AG04450 (cell line): ENCODE results near the gene GAS2. TPM values are rescaled to one million over a fixed set of nuclear protein-coding genes. Genes with fewer than 3 reads are reported as not detected.

Experiments
- CTCF ChIA-PET: fragments of 300-600, 350-600 bp; formaldehyde crosslinking; extraction: SDS; loops from one replicate; lab custom pipeline; 2022; ENCODE audit warnings: antibody characterized with exemption, inconsistent platforms; lab: Charles Lee
- POLR2A ChIA-PET: fragments of 350-600 bp; formaldehyde crosslinking; extraction: SDS; loops from one replicate; lab custom pipeline; 2021; ENCODE audit warnings: antibody characterized with exemption, inconsistent platforms; lab: Yijun Ruan, JAX
- DNase-seq: peaks from one replicate; pipeline ENCODE4 v3.0.0-alpha.2; 2011; ENCODE audit warnings: low read depth, low spot score
- H3K27ac ChIP-seq: one replicate; pipeline ENCODE4 v1.5.1; 2012; ENCODE audit warnings: low read depth, low read length, control low read depth
- H3K27me3 ChIP-seq: one replicate; pipeline ENCODE4 v1.6.0; 2012; ENCODE audit warnings: low read length; ENCODE audit not compliant: control insufficient read depth, insufficient read depth
- H3K4me3 ChIP-seq: 2 replicates; pipeline ENCODE4 v1.5.1; 2011; ENCODE audit warnings: mild to moderate bottlenecking, low read depth, low read length, control low read depth
- H3K9me3 ChIP-seq: 2 replicates; pipeline ENCODE4 v1.5.1; 2012; ENCODE audit warnings: low read length; ENCODE audit not compliant: control insufficient read depth, insufficient read depth
- polyA plus RNA-seq: library from polyadenylated mRNA; depleted of rRNA; stranded (reverse); fragments of >200 nt; gene quantifications from 2 replicates; pipeline ENCODE4 v1.2.3, GENCODE V29; 2011
- TF ChIP-seq, protein P1 (sequence below): IDR thresholded peaks from 2 replicates; pipeline ENCODE4 v1.5.1; 2011; ENCODE audit warnings: low read depth, low read length, control low read depth, inconsistent platforms

Gene GAS2
- polyA plus RNA-seq, 1 experiment = 0.67 TPM

DNA sequence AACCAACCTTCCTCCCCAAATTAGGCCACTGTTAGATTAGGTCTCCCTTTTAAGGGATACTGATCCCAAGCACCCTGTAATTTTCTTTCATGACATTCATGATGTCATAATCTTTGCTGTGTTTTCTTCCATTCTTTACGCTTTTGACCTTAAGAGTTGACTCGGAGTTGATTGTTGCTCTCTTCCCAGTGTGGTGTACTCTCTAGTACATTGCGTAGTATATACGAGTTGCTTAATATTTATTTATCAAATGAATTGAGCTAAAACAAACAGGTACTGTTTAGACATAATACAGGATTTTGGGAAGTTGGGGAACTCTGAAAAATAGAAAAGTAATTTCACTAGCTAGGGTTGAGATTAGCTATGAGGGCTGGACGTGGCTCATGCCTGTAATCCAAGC, 113.4 kb downstream of the GAS2 start:
- Histone ChIP-seq H3K9me3 (no peaks in the 10 kb centered on the region), H3K4me3 (no peak overlapping the region), H3K27ac (no peak overlapping the region), H3K27me3 (no peaks in the 10 kb centered on the region)
- TF ChIP-seq, protein P1, sequence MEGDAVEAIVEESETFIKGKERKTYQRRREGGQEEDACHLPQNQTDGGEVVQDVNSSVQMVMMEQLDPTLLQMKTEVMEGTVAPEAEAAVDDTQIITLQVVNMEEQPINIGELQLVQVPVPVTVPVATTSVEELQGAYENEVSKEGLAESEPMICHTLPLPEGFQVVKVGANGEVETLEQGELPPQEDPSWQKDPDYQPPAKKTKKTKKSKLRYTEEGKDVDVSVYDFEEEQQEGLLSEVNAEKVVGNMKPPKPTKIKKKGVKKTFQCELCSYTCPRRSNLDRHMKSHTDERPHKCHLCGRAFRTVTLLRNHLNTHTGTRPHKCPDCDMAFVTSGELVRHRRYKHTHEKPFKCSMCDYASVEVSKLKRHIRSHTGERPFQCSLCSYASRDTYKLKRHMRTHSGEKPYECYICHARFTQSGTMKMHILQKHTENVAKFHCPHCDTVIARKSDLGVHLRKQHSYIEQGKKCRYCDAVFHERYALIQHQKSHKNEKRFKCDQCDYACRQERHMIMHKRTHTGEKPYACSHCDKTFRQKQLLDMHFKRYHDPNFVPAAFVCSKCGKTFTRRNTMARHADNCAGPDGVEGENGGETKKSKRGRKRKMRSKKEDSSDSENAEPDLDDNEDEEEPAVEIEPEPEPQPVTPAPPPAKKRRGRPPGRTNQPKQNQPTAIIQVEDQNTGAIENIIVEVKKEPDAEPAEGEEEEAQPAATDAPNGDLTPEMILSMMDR = no peak
- CTCF ChIA-PET = interaction anchor here (0.5 to 2.2 kb wide), 3 partner anchors 8 to 302 kb away, joined by 3 to 12 read pairs (median 4); no protein-coding TSS in a partner anchor
- DNase-seq = no peak
- POLR2A ChIA-PET = no interaction called here

DNA sequence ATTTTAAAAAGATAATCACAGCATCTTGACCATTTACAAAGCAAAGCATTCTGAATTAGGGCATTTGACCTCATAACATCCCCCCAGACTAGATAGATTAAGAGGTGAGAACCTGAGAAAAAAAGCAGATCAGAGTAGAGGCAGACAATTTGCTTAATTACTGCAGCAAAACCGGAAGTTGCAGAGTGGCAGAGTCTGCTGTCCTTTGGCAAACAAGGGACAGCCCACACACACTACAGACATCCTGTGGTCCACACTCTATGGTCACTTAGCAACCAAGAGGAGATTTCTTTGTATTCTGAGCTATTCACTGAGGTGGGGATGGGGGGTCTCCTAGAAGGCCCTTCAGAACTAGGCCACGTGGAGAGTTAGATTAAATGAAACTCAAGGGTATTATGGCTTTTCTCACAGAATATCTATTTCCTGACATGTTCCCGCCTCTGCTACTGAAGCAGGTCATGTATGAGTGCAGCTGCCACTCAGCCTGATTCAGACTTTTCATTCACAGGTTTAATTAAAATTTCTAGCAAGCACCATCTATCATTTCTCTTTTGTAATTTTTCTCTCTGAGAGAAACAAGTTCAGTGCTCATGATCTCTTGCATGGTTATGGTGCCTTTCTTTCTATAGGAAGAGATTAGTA, 114.7 kb downstream of the GAS2 start:
- H3K9me3 ChIP-seq = no peaks in the 10 kb centered on the region
- CTCF ChIA-PET = no interaction called here
- TF ChIP-seq, protein P1 = no peak
- no peaks in the 10 kb centered on the region for H3K27me3 ChIP-seq
- H3K27ac ChIP-seq = no peak overlapping the region
- DNase-seq = no peak
- POLR2A ChIA-PET = no interaction called here
- no peak overlapping the region for H3K4me3 ChIP-seq

DNA sequence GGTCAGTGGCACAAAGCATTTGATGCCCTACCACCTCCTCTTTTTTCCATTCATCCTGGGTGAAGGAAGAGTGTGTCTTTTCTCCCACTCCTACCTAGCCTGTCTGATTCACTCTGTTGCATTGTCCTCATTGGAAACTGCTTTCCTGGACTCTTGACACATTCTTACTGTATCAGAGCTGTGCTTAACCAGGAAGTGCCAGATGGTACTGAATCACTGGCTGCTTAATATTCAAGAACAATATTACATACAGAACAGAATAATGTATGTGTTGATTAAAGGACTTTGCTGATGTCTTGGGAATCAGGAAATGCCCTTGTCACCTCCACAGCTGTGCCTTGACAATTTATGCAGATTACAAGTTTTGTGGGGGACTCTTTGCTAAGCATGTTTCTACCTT, 118.8 kb downstream of the GAS2 start:
- H3K4me3 ChIP-seq = no peak overlapping the region
- no peaks in the 10 kb centered on the region for H3K9me3 ChIP-seq
- ChIA-PET POLR2A (no interaction called here), CTCF (no interaction called here)
- no peaks in the 10 kb centered on the region for H3K27me3 ChIP-seq
- TF ChIP-seq, protein P1 = no peak
- no peak overlapping the region for H3K27ac ChIP-seq
- DNase-seq = no peak

DNA sequence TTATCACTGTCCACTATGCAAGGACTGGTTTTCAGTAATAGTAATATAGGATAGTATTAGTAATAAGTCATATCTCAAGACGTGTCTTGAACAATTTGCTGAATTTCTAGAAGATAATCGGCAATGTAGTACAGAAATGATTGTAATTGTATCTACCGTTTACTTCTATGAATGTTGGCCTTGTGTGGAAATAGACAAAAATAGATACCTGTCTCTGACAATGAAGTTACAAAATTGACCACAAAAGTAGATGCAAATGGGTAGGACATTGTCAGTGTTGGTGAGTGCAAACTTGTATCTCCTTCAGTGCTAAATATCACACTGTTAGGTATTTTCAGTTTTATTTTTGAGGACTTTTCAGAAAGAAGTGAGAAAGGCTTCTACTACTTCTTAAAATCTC, 120.1 kb downstream of the GAS2 start:
- ChIA-PET POLR2A (no interaction called here), CTCF (interaction anchor here (0.9 to 2.8 kb wide), 14 partner anchors 7 to 453 kb away, joined by 3 to 24 read pairs (median 10); partner anchors contain the start of gene SVIP)
- Histone ChIP-seq H3K27me3 (no peaks in the 10 kb centered on the region), H3K9me3 (no peaks in the 10 kb centered on the region), H3K27ac (no peak overlapping the region), H3K4me3 (no peak overlapping the region)
- no peak for DNase-seq
- TF ChIP-seq, protein P1 = no peak

DNA sequence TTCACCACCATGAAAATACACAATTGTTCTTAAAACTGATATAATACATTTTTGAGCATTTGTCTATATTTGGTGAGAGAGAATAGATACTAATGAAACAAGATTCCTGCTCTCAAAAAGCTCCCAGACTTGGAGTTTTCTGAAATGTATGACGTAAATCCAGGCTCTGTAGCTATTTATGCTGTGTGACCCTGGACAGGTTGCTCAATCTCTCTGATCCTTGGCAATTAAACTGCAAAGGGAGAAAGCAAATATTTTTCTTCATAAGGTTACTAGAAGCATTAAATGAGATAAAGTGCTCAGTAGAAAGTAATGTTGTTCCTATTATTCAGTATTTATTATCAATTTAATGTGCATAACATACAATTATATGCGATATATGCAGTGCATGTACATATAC, 120.6 kb downstream of the GAS2 start:
- CTCF ChIA-PET = interaction anchor here (0.6 to 2.8 kb wide), 41 partner anchors 8 to 542 kb away, joined by 3 to 36 read pairs (median 6); partner anchors contain the start of genes GAS2 and SVIP
- H3K27ac ChIP-seq = no peak overlapping the region
- TF ChIP-seq, protein P1 = no peak
- no peak overlapping the region for H3K4me3 ChIP-seq
- H3K27me3 ChIP-seq = no peaks in the 10 kb centered on the region
- DNase-seq = no peak
- POLR2A ChIA-PET = no interaction called here
- no peaks in the 10 kb centered on the region for H3K9me3 ChIP-seq
